ENCODE results near the gene HAUS3.

GRCh38 chr4:2290974-2291704 lies 49.2 kb upstream of the HAUS3 start:
- TF ChIP-seq CTCF (IDR thresholded peaks at IDR 0.05 in 4 of 5, conservative IDR thresholded peaks at IDR 0.05 in 1 of 5): no peak
- TF ChIP-seq POLR2A (IDR thresholded peaks at IDR 0.05): no peak
